HG03159 (cell line): ENCODE results near the gene CXADR.

ENCODE experiments used
- ATAC-seq: cut with Tn5 transposase; IDR thresholded peaks from one replicate; pipeline ENCODE4 v1.9.1; 2021; ENCODE audit warnings: mild to moderate bottlenecking, moderate library complexity; ENCODE audit not compliant: unreplicated experiment

The CXADR gene

GRCh38 chr21:17539323-17539722 is 26.5 kb downstream of the CXADR start:
- ATAC-seq, result no peak

GRCh38 chr21:17539743-17540341 is 27.0 kb downstream of the CXADR start:
- no peak for ATAC-seq

GRCh38 chr21:17540530-17540929 is 27.7 kb downstream of the CXADR start:
- no peak for ATAC-seq

GRCh38 chr21:17542371-17543011 is 29.6 kb downstream of the CXADR start:
- no peak for ATAC-seq

GRCh38 chr21:17545007-17545406 is 32.2 kb downstream of the CXADR start:
- ATAC-seq, result no peak

- no peak for ATAC-seq
These were observed 35.4 kb downstream of the CXADR start for GRCh38 chr21:17548262-17548661.

GRCh38 chr21:17550671-17551308 is 37.9 kb downstream of the CXADR start:
- ATAC-seq, result no peak

- no peak for ATAC-seq
These were observed 39.6 kb downstream of the CXADR start for GRCh38 chr21:17552410-17552809.

- ATAC-seq, result no peak
These were observed 41.3 kb downstream of the CXADR start for GRCh38 chr21:17554120-17554519.

- ATAC-seq, result no peak
These were observed 42.0 kb downstream of the CXADR start for GRCh38 chr21:17554679-17555465.

- ATAC-seq, result no peak
These were observed 47.7 kb downstream of the CXADR start for GRCh38 chr21:17560377-17561025.

GRCh38 chr21:17570786-17571185 is 57.9 kb downstream of the CXADR start:
- no peak for ATAC-seq

- no peak for ATAC-seq
These were observed 59.6 kb downstream of the CXADR start for GRCh38 chr21:17572431-17572830.

GRCh38 chr21:17575076-17575475 is 62.2 kb downstream of the CXADR start:
- ATAC-seq, result no peak

GRCh38 chr21:17576080-17576835 is 63.4 kb downstream of the CXADR start:
- ATAC-seq, result no peak

GRCh38 chr21:17577701-17578100 is 64.9 kb downstream of the CXADR start:
- no peak for ATAC-seq

GRCh38 chr21:17578162-17578561 is 65.3 kb downstream of the CXADR start:
- ATAC-seq, result no peak

GRCh38 chr21:17578876-17579275 is 66.0 kb downstream of the CXADR start:
- no peak for ATAC-seq

GRCh38 chr21:17580319-17580718 is 67.5 kb downstream of the CXADR start:
- ATAC-seq, result no peak

GRCh38 chr21:17583898-17584297 is 71.1 kb downstream of the CXADR start:
- ATAC-seq, result no peak
